GM12878 (cell line): ENCODE results near the gene CRTC2. TPM values are rescaled to one million over a fixed set of nuclear protein-coding genes. Genes with fewer than 3 reads are reported as not detected.
A peak's percentile ranks its signal among the peaks of the same experiment; 100 is the strongest.

Experiments
- ATAC-seq: fragments of 200-7000 bp; cut with Tn5 transposase; 3 replicates; pipeline ENCODE4 v1.9.1; 2020; ENCODE audit warnings: mild to moderate bottlenecking, moderate library complexity
- BruUV-seq: library from RNA; stranded (reverse); fragments of 400-500 nt; replicated peaks from 2 replicates; lab custom pipeline; 2021; lab: Mats Ljungman, UMichigan
- CTCF ChIA-PET: fragments of 300-600 bp; sonication (Branson Sonifier 250); formaldehyde crosslinking; extraction: SDS; loops from one replicate; lab custom pipeline; 2021; ENCODE audit warnings: inconsistent platforms; lab: Yijun Ruan, JAX
- POLR2A ChIA-PET: fragments of 350-600 bp; formaldehyde crosslinking; extraction: SDS; loops from one replicate; lab custom pipeline; 2021; ENCODE audit warnings: inconsistent platforms; lab: Charles Lee
- RAD21 ChIA-PET: fragments of 300-600 bp; sonication (Branson Sonifier 250); formaldehyde crosslinking; loops from one replicate; lab custom pipeline; 2023; ENCODE audit warnings: antibody characterized with exemption; ENCODE audit not compliant: unreplicated experiment; lab: Charles Lee
- SMC1A ChIA-PET: fragments of 300-600 bp; sonication (Branson Sonifier 250); formaldehyde crosslinking; loops from one replicate; lab custom pipeline; 2023; ENCODE audit not compliant: unreplicated experiment, uncharacterized antibody; lab: Charles Lee
- DNase-seq: peaks from one replicate; pipeline ENCODE4 v3.0.0-alpha.2; 2011; ENCODE audit warnings: low read depth, low spot score
- FAIRE-seq: peaks from 3 replicates; lab custom pipeline; 2011; peaks lifted over from hg19 to GRCh38; lab: Jason Lieb, UNC
- H2AFZ ChIP-seq: 2 replicates; pipeline ENCODE4 v1.6.0; 2011; ENCODE audit warnings: low read depth, low read length, control low read depth; ENCODE audit not compliant: control insufficient read depth
- H3K27ac ChIP-seq: 2 replicates; pipeline ENCODE4 v1.5.1; 2011; ENCODE audit warnings: control low read depth; ENCODE audit not compliant: control insufficient read depth, insufficient read depth
- H3K27me3 ChIP-seq, 2 experiments: replicated peaks in 1 of 2; 2 replicates each; pipeline versions ENCODE4 v1.6.0 to v1.6.1; 2011; ENCODE audit warnings: low read length in 1 of 2; ENCODE audit not compliant: control insufficient read depth in 2 of 2, insufficient read depth in 2 of 2
- H3K36me3 ChIP-seq, 2 experiments: 2 replicates each; pipeline ENCODE4 v1.5.1; 2011; ENCODE audit warnings: low read length in 1 of 2; ENCODE audit not compliant: control insufficient read depth in 2 of 2, insufficient read depth in 2 of 2
- H3K4me1 ChIP-seq: 2 replicates; pipeline ENCODE4 v1.6.1; 2011; ENCODE audit warnings: mild to moderate bottlenecking, low read length, moderate library complexity, mixed read lengths; ENCODE audit not compliant: control insufficient read depth, insufficient read depth
- H3K4me2 ChIP-seq: 2 replicates; pipeline ENCODE4 v1.6.0; 2011; ENCODE audit warnings: control low read depth; ENCODE audit not compliant: control insufficient read depth, insufficient read depth
- H3K4me3 ChIP-seq: fragments of 200-600 bp; sonication (generic); 2 replicates; pipeline ENCODE4 v1.5.1; 2016
- H3K79me2 ChIP-seq: 2 replicates; pipeline ENCODE4 v1.6.0; 2011; ENCODE audit warnings: low read length; ENCODE audit not compliant: control insufficient read depth, insufficient read depth
- H3K9ac ChIP-seq: 2 replicates; pipeline ENCODE4 v1.8.0; 2011; ENCODE audit warnings: low read length, control low read depth, mixed read lengths; ENCODE audit not compliant: control insufficient read depth, insufficient read depth
- H3K9me3 ChIP-seq: replicated peaks from 3 replicates; pipeline ENCODE4 v1.5.1; 2011; ENCODE audit warnings: mild to moderate bottlenecking, low read length; ENCODE audit not compliant: control insufficient read depth, insufficient read depth
- H4K20me1 ChIP-seq: 2 replicates; pipeline ENCODE4 v1.6.0; 2011; ENCODE audit not compliant: control insufficient read depth, insufficient read depth
- BRCA1 ChIP-seq: IDR thresholded peaks from 2 replicates; pipeline ENCODE4 v1.6.1; 2011; ENCODE audit warnings: low read depth, low read length, improper control_type of control experiment
- EGR1 ChIP-seq, 2 experiments: IDR thresholded peaks; 1 replicate in 1 of 2; 2 replicates in 1 of 2; pipeline ENCODE4 v1.6.1; 2011 to 2012; ENCODE audit warnings: low read depth in 2 of 2, low read length in 2 of 2, borderline replicate concordance in 1 of 2, mild to moderate bottlenecking in 1 of 2, moderate library complexity in 1 of 2
- ELK1 ChIP-seq: IDR thresholded peaks from 2 replicates; pipeline ENCODE4 v1.6.1; 2012; ENCODE audit warnings: low read depth, low read length, improper control_type of control experiment
- MEF2A ChIP-seq: IDR thresholded peaks from 2 replicates; pipeline ENCODE4 v1.6.1; 2011; ENCODE audit warnings: low read depth, mild to moderate bottlenecking, low read length, moderate library complexity; ENCODE audit not compliant: insufficient read depth
- NR2F1 ChIP-seq: fragments of 450-650 bp; conservative IDR thresholded peaks from 2 replicates; pipeline ENCODE4 v1.6.1; 2017; ENCODE audit warnings: mild to moderate bottlenecking
- PML ChIP-seq: IDR thresholded peaks from 2 replicates; pipeline ENCODE4 v1.6.1; 2012; ENCODE audit warnings: low read length, inconsistent platforms
- SIX5 ChIP-seq: IDR thresholded peaks from 2 replicates; pipeline ENCODE4 v1.6.1; 2011; ENCODE audit warnings: mild to moderate bottlenecking, low read depth, low read length, moderate library complexity; ENCODE audit not compliant: severe bottlenecking
- SMARCA5 ChIP-seq: fragments of 450-650 bp; IDR thresholded peaks from 2 replicates; pipeline ENCODE4 v1.6.1; 2017; ENCODE audit warnings: mild to moderate bottlenecking
- YY1 ChIP-seq: IDR thresholded peaks from 2 replicates; pipeline ENCODE4 v1.6.1; 2011; ENCODE audit warnings: low read depth, mild to moderate bottlenecking, low read length
- ZBTB11 ChIP-seq: fragments of 450-650 bp; formaldehyde crosslinking; IDR thresholded peaks from 2 replicates; pipeline ENCODE4 v1.5.0; 2022; ENCODE audit warnings: mild to moderate bottlenecking, missing genetic modification characterization
- WGBS: methylation state at CpG from one replicate; pipeline ENCODE4 v1.1.6; 2016; ENCODE audit warnings: low lambda C conversion rate; ENCODE audit not compliant: insufficient replicate concordance, insufficient coverage; ENCODE audit errors: missing lambda C conversion rate; 5-methylcytosine and 5-hydroxymethylcytosine counted together
- in situ Hi-C: fragments of 300-500 bp; cut with MboI; formaldehyde crosslinking; loops from 9 replicates; pipeline ENCODE4 v1.14.3; 2018; ENCODE audit warnings: mixed read lengths
- intact Hi-C: fragments of 100-400 bp; cut with micrococcal nuclease; formaldehyde crosslinking; loops from one replicate; pipeline ENCODE4 v1.14.2; 2022; ENCODE audit not compliant: unreplicated experiment
- polyA plus RNA-seq, 11 experiments: library from polyadenylated mRNA; depleted of rRNA in 4 of 11; unstranded in 6 of 11; stranded (reverse) in 5 of 11; fragments of >200 nt; fragmentation: Nextera tagmentation in 4 of 11; fragmentation: Illumina TruSeq in 1 of 11; extraction: Ambion mirVana in 4 of 11; extraction: Trizol in 1 of 11; gene quantifications; 1 replicate in 1 of 11; 2 replicates in 10 of 11; pipeline versions ENCODE4 v1.2.1 to v1.2.3, GENCODE V29; 2011 to 2016; ENCODE audit warnings: inconsistent platforms in 2 of 11, missing spikeins in 2 of 11, low read depth in 1 of 11
- total RNA-seq, 4 experiments: library from RNA; depleted of rRNA in 3 of 4; stranded (reverse); fragments of >200 nt in 3 of 4; fragmentation: Illumina TruSeq in 1 of 4; extraction: Trizol in 1 of 4; gene quantifications; 2 replicates each; pipeline versions ENCODE4 v1.2.1 to v1.2.3, GENCODE V29; 2013 to 2021
- TF ChIP-seq, protein P1 (sequence below): fragments of 450-650 bp; IDR thresholded peaks from 2 replicates; pipeline ENCODE4 v1.6.1; 2016; ENCODE audit warnings: mild to moderate bottlenecking
- TF ChIP-seq, protein P2 (sequence below), 3 experiments: IDR thresholded peaks in 2 of 3; conservative IDR thresholded peaks in 1 of 3; 2 replicates each; pipeline ENCODE4 v1.5.1; 2011; ENCODE audit warnings: low read depth in 3 of 3, low read length in 3 of 3, mild to moderate bottlenecking in 3 of 3, control low read depth in 2 of 3, moderate library complexity in 2 of 3, inconsistent platforms in 1 of 3, mixed read lengths in 1 of 3; ENCODE audit not compliant: control insufficient read depth in 2 of 3, insufficient read depth in 1 of 3; ENCODE audit errors: extremely low read depth in 1 of 3

The CRTC2 gene
- total and polyA plus RNA-seq, 10 of the 15 experiments (the other 5 are each of a cell fraction or from before 2014, with no cell fraction given) = 5.1 to 57.9 (median 32.7) TPM

GRCh38 chr1:153922076-153922971, 36.1 kb downstream of the CRTC2 start:
- no peaks in the 10 kb centered on the region for H3K9me3 ChIP-seq
- SMC1A ChIA-PET = interaction anchor here (0.9 to 7.7 kb wide), 18 partner anchors 13 to 130 kb away, joined by 3 to 59 read pairs (median 5); partner anchors contain the start of genes CREB3L4, DENND4B, RAB13 and RPS27
- ATAC-seq (peak; percentile 56), FAIRE-seq (no peak), DNase-seq (no peak)
- H3K4me3 ChIP-seq = peak overlapping the region; percentile 98
- peak overlapping the region; percentile 83 for H3K27ac ChIP-seq
- H3K27me3 ChIP-seq = no peaks in the 10 kb centered on the region
- peak overlapping the region; percentile 93 for H3K4me2 ChIP-seq
- peaks cover 0 to 7% of the 10 kb centered on the region in 2 experiments; a peak in 2 of 4 replicates for H3K36me3 ChIP-seq
- no TSS peak for BruUV-seq
- intact Hi-C loops = loop anchor here (2.0 to 5.0 kb wide), 5 partner anchors 22 to 194 kb away; partner anchors contain the start of genes INTS3 and RAB13
- POLR2A ChIA-PET = interaction anchor here (0.9 to 10.1 kb wide), 13 partner anchors 22 to 106 kb away, joined by 3 to 83 read pairs (median 6); partner anchors contain the start of genes CREB3L4, DENND4B, JTB and SLC39A1
- H3K79me2 ChIP-seq = peaks cover 58% of the 10 kb centered on the region
- RAD21 ChIA-PET = interaction anchor here (0.5 to 6.4 kb wide), 21 partner anchors 12 to 190 kb away, joined by 3 to 55 read pairs (median 6); partner anchors contain the start of genes DENND4B, JTB, RAB13 and RPS27
- no peaks in the 10 kb centered on the region for H4K20me1 ChIP-seq
- 1% methylated on average over 21 of the region's 86 CpGs for WGBS
- no peak overlapping the region for H2AFZ ChIP-seq
- peaks cover 3% of the 10 kb centered on the region; the same call in 1 of the 2 replicates for H3K4me1 ChIP-seq
- in situ Hi-C loops = no loop called here
- CTCF ChIA-PET = interaction anchor here (0.6 to 14.9 kb wide), 20 partner anchors 12 to 469 kb away, joined by 3 to 138 read pairs (median 7); partner anchors contain the start of genes CREB3L4, DENND4B, RAB13 and S100A13
- peak overlapping the region; percentile 78 for H3K9ac ChIP-seq
- TF ChIP-seq SMARCA5 (0 out of 2 replicates have a peak, but pooled peaks have one; percentile 31), ZBTB11 (CRISPR knock-in tag) (no peak), ELK1 (no peak), SIX5 (no peak), BRCA1 (no peak), NR2F1 (no peak), EGR1 (IDR thresholded peaks at IDR 0.05; ENCODE audit: borderline replicate concordance in 1 of 2, low read depth in 2 of 2, low read length in 2 of 2) (peak in 1 of 2 experiments; percentile 83; a peak in 2 of 3 replicates), YY1 (peak; percentile 22; the same call in 1 of the 2 replicates), MEF2A (no peak), PML (no peak; the same call in 1 of the 2 replicates)
- TF ChIP-seq, protein P1, sequence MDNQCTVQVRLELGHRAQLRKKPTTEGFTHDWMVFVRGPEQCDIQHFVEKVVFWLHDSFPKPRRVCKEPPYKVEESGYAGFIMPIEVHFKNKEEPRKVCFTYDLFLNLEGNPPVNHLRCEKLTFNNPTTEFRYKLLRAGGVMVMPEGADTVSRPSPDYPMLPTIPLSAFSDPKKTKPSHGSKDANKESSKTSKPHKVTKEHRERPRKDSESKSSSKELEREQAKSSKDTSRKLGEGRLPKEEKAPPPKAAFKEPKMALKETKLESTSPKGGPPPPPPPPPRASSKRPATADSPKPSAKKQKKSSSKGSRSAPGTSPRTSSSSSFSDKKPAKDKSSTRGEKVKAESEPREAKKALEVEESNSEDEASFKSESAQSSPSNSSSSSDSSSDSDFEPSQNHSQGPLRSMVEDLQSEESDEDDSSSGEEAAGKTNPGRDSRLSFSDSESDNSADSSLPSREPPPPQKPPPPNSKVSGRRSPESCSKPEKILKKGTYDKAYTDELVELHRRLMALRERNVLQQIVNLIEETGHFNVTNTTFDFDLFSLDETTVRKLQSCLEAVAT = 0 out of 2 replicates have a peak, but pooled peaks have one; percentile 30
- TF ChIP-seq, protein P2, sequence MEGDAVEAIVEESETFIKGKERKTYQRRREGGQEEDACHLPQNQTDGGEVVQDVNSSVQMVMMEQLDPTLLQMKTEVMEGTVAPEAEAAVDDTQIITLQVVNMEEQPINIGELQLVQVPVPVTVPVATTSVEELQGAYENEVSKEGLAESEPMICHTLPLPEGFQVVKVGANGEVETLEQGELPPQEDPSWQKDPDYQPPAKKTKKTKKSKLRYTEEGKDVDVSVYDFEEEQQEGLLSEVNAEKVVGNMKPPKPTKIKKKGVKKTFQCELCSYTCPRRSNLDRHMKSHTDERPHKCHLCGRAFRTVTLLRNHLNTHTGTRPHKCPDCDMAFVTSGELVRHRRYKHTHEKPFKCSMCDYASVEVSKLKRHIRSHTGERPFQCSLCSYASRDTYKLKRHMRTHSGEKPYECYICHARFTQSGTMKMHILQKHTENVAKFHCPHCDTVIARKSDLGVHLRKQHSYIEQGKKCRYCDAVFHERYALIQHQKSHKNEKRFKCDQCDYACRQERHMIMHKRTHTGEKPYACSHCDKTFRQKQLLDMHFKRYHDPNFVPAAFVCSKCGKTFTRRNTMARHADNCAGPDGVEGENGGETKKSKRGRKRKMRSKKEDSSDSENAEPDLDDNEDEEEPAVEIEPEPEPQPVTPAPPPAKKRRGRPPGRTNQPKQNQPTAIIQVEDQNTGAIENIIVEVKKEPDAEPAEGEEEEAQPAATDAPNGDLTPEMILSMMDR (IDR thresholded peaks at IDR 0.05 in 2 of 3, conservative IDR thresholded peaks at IDR 0.05 in 1 of 3; ENCODE audit: control insufficient read depth in 2 of 3, extremely low read depth in 1 of 3, insufficient read depth in 1 of 3, low read depth in 3 of 3, low read length in 3 of 3) = peak in 2 of 3 experiments; percentile 31 to 37; a peak in 3 of 6 replicates
